Neural progenitor cell (in vitro differentiated cells): ENCODE measurements around the gene LIF. TPM values are rescaled to one million over a fixed set of nuclear protein-coding genes. Genes with fewer than 3 reads are reported as not detected.
A peak's percentile ranks its signal among the peaks of the same experiment; 100 is the strongest.

ENCODE experiments used
- DNase-seq: peaks from one replicate; pipeline ENCODE4 v3.0.0-alpha.2; 2016; ENCODE audit warnings: low spot score
- H2AFZ ChIP-seq: fragments of 200-600 bp; sonication (generic); replicated peaks from 2 replicates; pipeline ENCODE4 v1.6.1; 2016; ENCODE audit warnings: antibody characterized with exemption
- H3F3A ChIP-seq: fragments of 200-600 bp; sonication (generic); 2 replicates; pipeline ENCODE4 v1.6.1; 2016; ENCODE audit warnings: antibody characterized with exemption, low read depth
- H3K27ac ChIP-seq: fragments of 200-600 bp; sonication (generic); 2 replicates; pipeline ENCODE4 v1.5.1; 2016; ENCODE audit warnings: mild to moderate bottlenecking
- H3K27me3 ChIP-seq: fragments of 200-600 bp; sonication (generic); 2 replicates; pipeline ENCODE4 v1.6.1; 2016; ENCODE audit warnings: mild to moderate bottlenecking, moderate library complexity
- H3K36me3 ChIP-seq: fragments of 200-600 bp; sonication (generic); 2 replicates; pipeline ENCODE4 v1.5.1; 2016
- H3K4me1 ChIP-seq: fragments of 200-600 bp; sonication (generic); 2 replicates; pipeline ENCODE4 v1.6.1; 2016; ENCODE audit warnings: mixed run types
- H3K4me2 ChIP-seq: fragments of 200-600 bp; sonication (generic); 2 replicates; pipeline ENCODE4 v1.6.1; 2016
- H3K4me3 ChIP-seq: fragments of 200-600 bp; sonication (generic); 2 replicates; pipeline ENCODE4 v1.5.1; 2016
- H3K79me2 ChIP-seq: fragments of 200-600 bp; sonication (generic); 2 replicates; pipeline ENCODE4 v1.6.1; 2016; ENCODE audit warnings: low read depth
- H3K9ac ChIP-seq: fragments of 200-600 bp; sonication (generic); 2 replicates; pipeline ENCODE4 v1.6.1; 2016
- H3K9me3 ChIP-seq: fragments of 200-600 bp; sonication (generic); 2 replicates; pipeline ENCODE4 v1.5.1; 2016; ENCODE audit warnings: low read depth
- H4K20me1 ChIP-seq: fragments of 200-600 bp; sonication (generic); 2 replicates; pipeline ENCODE4 v1.6.1; 2016; ENCODE audit warnings: low read depth
- H3K27ac Mint-ChIP-seq: 3 replicates; pipeline ENCODE4 v1.8.0; 2021; ENCODE audit warnings: mixed read lengths
- H3K27me3 Mint-ChIP-seq: 2 replicates; pipeline ENCODE4 v1.8.0; 2022; ENCODE audit warnings: low read depth, mild to moderate bottlenecking, inconsistent platforms, moderate library complexity, mixed read lengths; ENCODE audit not compliant: insufficient read depth
- H3K36me3 Mint-ChIP-seq: 3 replicates; pipeline ENCODE4 v1.8.0; 2021; ENCODE audit warnings: mixed read lengths
- H3K4me1 Mint-ChIP-seq: 3 replicates; pipeline ENCODE4 v1.8.0; 2021; ENCODE audit warnings: mixed read lengths
- H3K4me3 Mint-ChIP-seq: 3 replicates; pipeline ENCODE4 v1.8.0; 2021; ENCODE audit warnings: mild to moderate bottlenecking, moderate library complexity, mixed read lengths
- H3K9me3 Mint-ChIP-seq: 3 replicates; pipeline ENCODE4 v1.8.0; 2020; ENCODE audit warnings: mixed read lengths
- EZH2 ChIP-seq: fragments of 200-600 bp; sonication (generic); IDR thresholded peaks from 2 replicates; pipeline ENCODE4 v1.6.1; 2017; ENCODE audit warnings: antibody characterized with exemption, mild to moderate bottlenecking, moderate library complexity
- EZH2phosphoT487 ChIP-seq: fragments of 200-600 bp; sonication (generic); IDR thresholded peaks from 2 replicates; pipeline ENCODE4 v1.6.1; 2017; ENCODE audit warnings: antibody characterized with exemption
- total RNA-seq: library from RNA; depleted of rRNA; stranded (reverse); fragments of >200 nt; gene quantifications from 2 replicates; pipeline ENCODE4 v1.2.3, GENCODE V29; 2015; ENCODE audit warnings: low replicate concordance
- TF ChIP-seq, protein P1 (sequence below): fragments of 200-600 bp; sonication (generic); IDR thresholded peaks from 2 replicates; pipeline ENCODE4 v1.5.1; 2017; ENCODE audit warnings: antibody characterized with exemption, mild to moderate bottlenecking

Gene LIF
- total RNA-seq, 1 donor from 2014 or later, result 0.21 TPM

DNA sequence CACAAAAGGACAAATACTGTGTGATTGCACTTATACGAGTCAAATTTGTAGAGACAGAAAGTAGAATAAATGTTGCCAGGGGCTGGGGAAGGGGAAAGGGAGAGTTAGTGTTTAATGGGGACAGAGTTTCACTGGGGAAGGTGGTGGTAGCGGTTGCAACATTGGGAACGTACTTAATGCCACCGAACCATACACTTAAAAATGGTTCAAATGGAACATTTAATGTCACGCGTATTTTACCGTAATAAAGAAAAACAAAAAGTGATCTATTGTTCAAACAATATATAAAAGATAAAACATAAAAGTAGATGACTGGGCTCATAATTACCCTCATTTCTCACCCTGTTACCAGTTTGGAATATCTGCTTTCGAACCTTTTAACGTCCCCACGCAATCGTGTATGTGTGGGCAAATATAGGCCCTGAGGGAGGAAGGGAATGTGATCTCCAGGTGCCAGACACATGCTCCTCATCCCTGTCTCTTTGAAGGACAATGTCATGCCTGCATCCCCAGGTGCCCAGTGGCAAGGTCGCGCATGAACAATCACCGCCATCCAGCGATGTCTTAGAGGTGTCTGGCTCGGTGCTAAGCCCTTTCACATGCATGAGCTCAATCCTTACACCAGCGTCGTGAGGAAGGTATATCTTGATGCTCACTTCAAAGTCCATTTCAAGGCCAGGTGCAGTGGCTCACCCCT lies 35.3 kb downstream of the LIF start:
- Mint-ChIP-seq H3K9me3 (no peaks in the 10 kb centered on the region), H3K27ac (no peak overlapping the region), H3K36me3 (no peaks in the 10 kb centered on the region), H3K4me3 (no peak overlapping the region), H3K27me3 (peaks cover 7% of the 10 kb centered on the region), H3K4me1 (peaks cover 58% of the 10 kb centered on the region)
- H4K20me1 ChIP-seq, result no peaks in the 10 kb centered on the region
- DNase-seq, result no peak
- H3K4me2 ChIP-seq, result no peak overlapping the region
- TF ChIP-seq, protein P1, sequence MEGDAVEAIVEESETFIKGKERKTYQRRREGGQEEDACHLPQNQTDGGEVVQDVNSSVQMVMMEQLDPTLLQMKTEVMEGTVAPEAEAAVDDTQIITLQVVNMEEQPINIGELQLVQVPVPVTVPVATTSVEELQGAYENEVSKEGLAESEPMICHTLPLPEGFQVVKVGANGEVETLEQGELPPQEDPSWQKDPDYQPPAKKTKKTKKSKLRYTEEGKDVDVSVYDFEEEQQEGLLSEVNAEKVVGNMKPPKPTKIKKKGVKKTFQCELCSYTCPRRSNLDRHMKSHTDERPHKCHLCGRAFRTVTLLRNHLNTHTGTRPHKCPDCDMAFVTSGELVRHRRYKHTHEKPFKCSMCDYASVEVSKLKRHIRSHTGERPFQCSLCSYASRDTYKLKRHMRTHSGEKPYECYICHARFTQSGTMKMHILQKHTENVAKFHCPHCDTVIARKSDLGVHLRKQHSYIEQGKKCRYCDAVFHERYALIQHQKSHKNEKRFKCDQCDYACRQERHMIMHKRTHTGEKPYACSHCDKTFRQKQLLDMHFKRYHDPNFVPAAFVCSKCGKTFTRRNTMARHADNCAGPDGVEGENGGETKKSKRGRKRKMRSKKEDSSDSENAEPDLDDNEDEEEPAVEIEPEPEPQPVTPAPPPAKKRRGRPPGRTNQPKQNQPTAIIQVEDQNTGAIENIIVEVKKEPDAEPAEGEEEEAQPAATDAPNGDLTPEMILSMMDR, result no peak
- TF ChIP-seq EZH2phosphoT487, result no peak
- TF ChIP-seq EZH2, result no peak
- no peaks in the 10 kb centered on the region for H3K79me2 ChIP-seq
- H3K27me3 ChIP-seq, result no peaks in the 10 kb centered on the region
- no peak overlapping the region for H2AFZ ChIP-seq
- peaks cover 11% of the 10 kb centered on the region for H3K4me1 ChIP-seq
- no peaks in the 10 kb centered on the region for H3K36me3 ChIP-seq
- no peaks in the 10 kb centered on the region for H3K9me3 ChIP-seq
- H3K27ac ChIP-seq, result no peak overlapping the region
- H3F3A ChIP-seq, result no peaks in the 10 kb centered on the region
- H3K9ac ChIP-seq, result no peak overlapping the region
- H3K4me3 ChIP-seq, result no peak overlapping the region

DNA sequence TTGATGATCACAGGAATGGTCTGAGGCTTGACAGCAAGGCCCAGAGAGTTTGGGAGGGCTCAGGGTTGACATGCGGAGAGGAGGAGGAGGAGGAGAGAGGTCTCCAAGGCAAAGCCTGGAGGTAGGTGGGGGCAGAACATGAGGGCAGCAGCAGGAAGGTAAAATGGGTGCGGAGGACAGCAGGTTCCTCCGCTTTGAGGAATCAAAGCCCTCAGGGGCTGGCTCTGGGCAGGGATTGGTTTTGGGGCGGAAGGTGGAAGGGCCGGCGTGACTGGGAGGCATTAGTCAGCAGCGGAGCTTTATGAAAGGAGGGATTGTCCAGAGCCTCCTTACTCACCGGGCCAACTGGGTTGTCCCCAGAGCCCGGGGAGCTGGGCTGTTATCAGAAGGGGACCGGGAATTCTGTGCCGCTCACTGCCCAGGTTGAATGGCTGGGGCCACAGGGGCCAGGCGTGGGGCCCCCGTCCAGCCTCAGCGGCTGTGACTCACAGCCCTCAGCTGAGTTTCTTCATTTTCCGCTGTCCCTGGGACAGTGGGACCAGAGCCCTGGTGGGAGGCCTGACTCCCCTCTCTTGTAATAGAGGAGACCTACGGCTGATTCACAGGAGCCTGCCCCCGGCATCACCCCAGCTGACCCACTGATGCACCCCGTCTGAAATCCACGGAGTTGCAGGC lies 36.2 kb downstream of the LIF start:
- no peak overlapping the region for H3K4me2 ChIP-seq
- H3K36me3 ChIP-seq, result no peaks in the 10 kb centered on the region
- no peaks in the 10 kb centered on the region for H3F3A ChIP-seq
- Mint-ChIP-seq H3K36me3 (no peaks in the 10 kb centered on the region), H3K27ac (no peak overlapping the region), H3K4me1 (peaks cover 58% of the 10 kb centered on the region), H3K27me3 (peaks cover 13% of the 10 kb centered on the region), H3K9me3 (no peaks in the 10 kb centered on the region), H3K4me3 (no peak overlapping the region)
- no peak overlapping the region for H3K4me3 ChIP-seq
- H3K27ac ChIP-seq, result no peak overlapping the region
- H3K9me3 ChIP-seq, result no peaks in the 10 kb centered on the region
- peaks cover 11% of the 10 kb centered on the region for H3K4me1 ChIP-seq
- H3K9ac ChIP-seq, result no peak overlapping the region
- peak; percentile 29 for DNase-seq
- H4K20me1 ChIP-seq, result no peaks in the 10 kb centered on the region
- H2AFZ ChIP-seq, result peak overlapping the region; percentile 73
- H3K27me3 ChIP-seq, result no peaks in the 10 kb centered on the region
- no peak for TF ChIP-seq EZH2
- no peak for TF ChIP-seq EZH2phosphoT487
- TF ChIP-seq, protein P1, result no peak
- H3K79me2 ChIP-seq, result no peaks in the 10 kb centered on the region

DNA sequence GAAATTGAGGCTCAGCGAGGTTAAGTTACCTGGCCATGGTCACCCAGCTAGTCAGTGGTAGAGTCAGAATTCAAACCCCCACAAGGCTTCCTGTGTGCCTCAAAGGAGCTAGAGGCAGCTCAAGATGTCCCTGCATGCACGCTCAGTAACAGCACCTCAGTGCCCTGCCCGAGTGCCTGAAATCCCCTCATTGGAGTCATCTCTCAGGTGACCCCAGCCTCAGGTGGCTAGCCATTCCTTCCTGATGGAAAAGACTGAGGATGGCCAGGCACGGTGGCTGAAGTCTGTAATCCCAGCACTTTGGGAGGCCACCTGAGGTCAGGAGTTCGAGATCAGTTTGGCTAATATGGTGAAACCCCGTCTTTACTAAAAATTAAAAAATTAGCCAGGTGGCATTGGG lies 36.9 kb downstream of the LIF start:
- H3K27me3 ChIP-seq, result no peaks in the 10 kb centered on the region
- H3K9me3 ChIP-seq, result no peaks in the 10 kb centered on the region
- H2AFZ ChIP-seq, result no peak overlapping the region
- H4K20me1 ChIP-seq, result no peaks in the 10 kb centered on the region
- H3F3A ChIP-seq, result no peaks in the 10 kb centered on the region
- Mint-ChIP-seq H3K27ac (no peak overlapping the region), H3K4me1 (peaks cover 54% of the 10 kb centered on the region), H3K4me3 (no peak overlapping the region), H3K27me3 (peaks cover 13% of the 10 kb centered on the region), H3K9me3 (no peaks in the 10 kb centered on the region), H3K36me3 (no peaks in the 10 kb centered on the region)
- peaks cover 11% of the 10 kb centered on the region for H3K4me1 ChIP-seq
- no peaks in the 10 kb centered on the region for H3K36me3 ChIP-seq
- no peak overlapping the region for H3K4me3 ChIP-seq
- no peak for DNase-seq
- H3K27ac ChIP-seq, result no peak overlapping the region
- no peaks in the 10 kb centered on the region for H3K79me2 ChIP-seq
- H3K4me2 ChIP-seq, result no peak overlapping the region
- no peak for TF ChIP-seq EZH2
- TF ChIP-seq, protein P1, result no peak
- no peak for TF ChIP-seq EZH2phosphoT487
- no peak overlapping the region for H3K9ac ChIP-seq
